ENCODE data around the gene GABBR1. TPM values are rescaled to one million over a fixed set of nuclear protein-coding genes. Genes with fewer than 3 reads are reported as not detected.

The GABBR1 gene
- total RNA-seq, 1 experiment from 2014 or later = 6.1 TPM

Small RNAs within 50 kb of the gene (small RNA-seq; reads per million reads assigned to genes)
- gene SNORD32B (0.06 to 0.91 reads per million in 2 experiments), gene SUMO2P1 (0.06 to 0.12 reads per million in 2 experiments), gene TMEM183AP1 (0 reads per million in 2 experiments)

Other genes starting within 250 kb of the GABBR1 start
- gene OR12D2, start 237.6 kb downstream of the GABBR1 start, total RNA-seq (2014; rRNA removed; shearing (Covaris generic)) = not detected in 2 replicates
- not detected in 2 replicates for gene OR12D1, start 218.3 kb downstream of the GABBR1 start, total RNA-seq (2014; rRNA removed; shearing (Covaris generic))
- not detected in 2 replicates for gene OR10C1, start 193.9 kb downstream of the GABBR1 start, total RNA-seq (2014; rRNA removed; shearing (Covaris generic))
- not detected in 2 replicates for gene OR11A1, start 176.1 kb downstream of the GABBR1 start, total RNA-seq (2014; rRNA removed; shearing (Covaris generic))
- not detected in 2 replicates for gene OR2H1, start 176.0 kb downstream of the GABBR1 start, total RNA-seq (2014; rRNA removed; shearing (Covaris generic))
- not detected in 2 replicates for gene MAS1L, start 145.2 kb downstream of the GABBR1 start, total RNA-seq (2014; rRNA removed; shearing (Covaris generic))
- gene UBD, start 73.5 kb downstream of the GABBR1 start, total RNA-seq (2014; rRNA removed; shearing (Covaris generic)) = not detected in 2 replicates
- gene OR2H2, start 48.1 kb downstream of the GABBR1 start, total RNA-seq (2014; rRNA removed; shearing (Covaris generic)) = not detected in 2 replicates
- not detected in 2 replicates for gene MOG, start 23.9 kb upstream of the GABBR1 start, total RNA-seq (2014; rRNA removed; shearing (Covaris generic))
- gene ZFP57, start 48.0 kb upstream of the GABBR1 start, total RNA-seq (2014; rRNA removed; shearing (Covaris generic)) = not detected in 2 replicates
- gene HLA-F, start 90.3 kb upstream of the GABBR1 start, total RNA-seq (2014; rRNA removed; shearing (Covaris generic)) = 17.7 and 18.5 TPM in 2 replicates
- gene HLA-G, start 194.6 kb upstream of the GABBR1 start, total RNA-seq (2014; rRNA removed; shearing (Covaris generic)) = not detected in 2 replicates

All from NCI-H460 (cell line).